H1 (cell line): Measurements from ENCODE around the gene PPAN. TPM values are rescaled to one million over a fixed set of nuclear protein-coding genes. Genes with fewer than 3 reads are reported as not detected.

ENCODE experiments used
- CTCF ChIA-PET: fragments of 300-600 bp; sonication (Branson Sonifier 250); formaldehyde crosslinking; loops from one replicate; lab custom pipeline; 2021; ENCODE audit not compliant: partially characterized antibody; lab: Charles Lee
- POLR2A ChIA-PET: fragments of 300-600 bp; sonication (Branson Sonifier 250); formaldehyde crosslinking; loops from one replicate; lab custom pipeline; 2021; ENCODE audit warnings: inconsistent platforms; ENCODE audit not compliant: partially characterized antibody; lab: Charles Lee
- DNase-seq, 2 experiments: peaks; one replicate each; pipeline versions ENCODE4 v3.0.0 to v3.0.0-alpha.2; 2010 to 2022; ENCODE audit warnings: low spot score in 2 of 2, low read depth in 1 of 2, mixed read lengths in 1 of 2
- FAIRE-seq: peaks from 2 replicates; lab custom pipeline; 2011; peaks lifted over from hg19 to GRCh38; lab: Jason Lieb, UNC
- H2AFZ ChIP-seq: 2 replicates; pipeline ENCODE4 v1.8.1; 2012; ENCODE audit warnings: low read length, inconsistent platforms
- H2AK5ac ChIP-seq: 2 replicates; pipeline ENCODE4 v1.6.1; 2013; ENCODE audit warnings: low read depth, low read length
- H2BK120ac ChIP-seq: replicated peaks from 2 replicates; pipeline ENCODE3; 2013; ENCODE audit warnings: low read depth, low read length, inconsistent platforms
- H2BK12ac ChIP-seq: 2 replicates; pipeline ENCODE4 v1.6.1; 2013; ENCODE audit warnings: low read depth, low read length
- H2BK15ac ChIP-seq: 2 replicates; pipeline ENCODE4 v1.6.1; 2013; ENCODE audit warnings: low read length
- H2BK20ac ChIP-seq: 2 replicates; pipeline ENCODE4 v1.6.1; 2013; ENCODE audit warnings: low read length
- H2BK5ac ChIP-seq: 2 replicates; pipeline ENCODE4 v1.6.1; 2013; ENCODE audit warnings: low read depth, low read length
- H3K14ac ChIP-seq: 2 replicates; pipeline ENCODE4 v1.6.1; 2013; ENCODE audit warnings: inconsistent platforms; ENCODE audit not compliant: insufficient read length
- H3K18ac ChIP-seq: 2 replicates; pipeline ENCODE4 v1.6.1; 2013; ENCODE audit warnings: low read length; ENCODE audit errors: extremely low read depth
- H3K23ac ChIP-seq: 2 replicates; pipeline ENCODE4 v1.6.1; 2013; ENCODE audit warnings: inconsistent platforms; ENCODE audit not compliant: insufficient read length
- H3K23me2 ChIP-seq: 2 replicates; pipeline ENCODE4 v1.6.1; 2013; ENCODE audit warnings: low read depth, low read length
- H3K27ac ChIP-seq: 2 replicates; pipeline ENCODE4 v1.6.1; 2011; ENCODE audit warnings: low read depth, low read length, inconsistent platforms
- H3K27me3 ChIP-seq, 4 experiments: replicated peaks in 1 of 4; 1 replicate in 1 of 4; 2 replicates in 3 of 4; pipeline versions ENCODE4 v1.6.1 to v1.8.1; 2011 to 2013; ENCODE audit warnings: low read length in 3 of 4, mild to moderate bottlenecking in 3 of 4, inconsistent platforms in 2 of 4, mixed read lengths in 2 of 4, moderate library complexity in 1 of 4; ENCODE audit not compliant: control insufficient read depth in 3 of 4, insufficient read depth in 3 of 4; ENCODE audit errors: extremely low read depth in 1 of 4
- H3K36me3 ChIP-seq, 4 experiments: 2 replicates each; pipeline versions ENCODE4 v1.6.1 to v1.8.1; 2011 to 2013; ENCODE audit warnings: mild to moderate bottlenecking in 4 of 4, low read length in 3 of 4, moderate library complexity in 2 of 4, control low read depth in 1 of 4, inconsistent platforms in 1 of 4; ENCODE audit not compliant: insufficient read depth in 4 of 4, control insufficient read depth in 2 of 4
- H3K4ac ChIP-seq: replicated peaks from 2 replicates; pipeline ENCODE3; 2013; ENCODE audit warnings: low read length, low read depth, mixed read lengths, inconsistent platforms; ENCODE audit not compliant: insufficient read length
- H3K4me1 ChIP-seq, 4 experiments: replicated peaks in 1 of 4; 1 replicate in 1 of 4; 2 replicates in 3 of 4; pipeline versions ENCODE4 v1.6.1 to v1.8.1; 2011 to 2013; ENCODE audit warnings: low read length in 3 of 4, inconsistent platforms in 2 of 4, mixed read lengths in 1 of 4; ENCODE audit not compliant: insufficient read depth in 4 of 4, control insufficient read depth in 3 of 4
- H3K4me2 ChIP-seq, 2 experiments: 2 replicates each; pipeline versions ENCODE4 v1.6.1 to v1.8.1; 2011 to 2013; ENCODE audit warnings: low read depth in 2 of 2, low read length in 2 of 2, control low read depth in 1 of 2, inconsistent platforms in 1 of 2, mild to moderate bottlenecking in 1 of 2; ENCODE audit not compliant: insufficient read depth in 1 of 2
- H3K4me3 ChIP-seq, 4 experiments: fragments of 200-600, 300-600 bp in 1 of 4; sonication (generic), shearing (Covaris generic), sonication (Bioruptor Twin) in 1 of 4; 2 replicates each; pipeline versions ENCODE4 v1.5.1 to v1.8.1; 2011 to 2016; ENCODE audit warnings: low read length in 4 of 4, low read depth in 3 of 4, control low read depth in 2 of 4, inconsistent platforms in 2 of 4, mild to moderate bottlenecking in 2 of 4, mixed read lengths in 1 of 4, moderate library complexity in 1 of 4; ENCODE audit not compliant: insufficient read depth in 2 of 4; ENCODE audit errors: extremely low read depth in 1 of 4
- H3K56ac ChIP-seq: replicated peaks from 2 replicates; pipeline ENCODE3; 2013; ENCODE audit warnings: low read depth, mild to moderate bottlenecking, mixed read lengths, low read length, inconsistent platforms; ENCODE audit not compliant: insufficient read length
- H3K79me1 ChIP-seq: 2 replicates; pipeline ENCODE4 v1.6.1; 2013; ENCODE audit warnings: low read depth, low read length, control low read depth
- H3K79me2 ChIP-seq, 2 experiments: 2 replicates each; pipeline versions ENCODE4 v1.6.1 to v1.8.1; 2012 to 2013; ENCODE audit warnings: low read length in 2 of 2, mild to moderate bottlenecking in 2 of 2, inconsistent platforms in 1 of 2; ENCODE audit not compliant: insufficient read depth in 2 of 2, control insufficient read depth in 1 of 2
- H3K9ac ChIP-seq, 4 experiments: replicated peaks in 1 of 4; 1 replicate in 1 of 4; 2 replicates in 3 of 4; pipeline versions ENCODE4 v1.6.1 to v1.8.1; 2011 to 2013; ENCODE audit warnings: low read depth in 3 of 4, low read length in 3 of 4, control low read depth in 2 of 4, mild to moderate bottlenecking in 2 of 4, moderate library complexity in 2 of 4, inconsistent platforms in 1 of 4; ENCODE audit errors: extremely low read depth in 1 of 4
- H3K9me3 ChIP-seq, 2 experiments: 2 replicates each; pipeline versions ENCODE4 v1.6.1 to v1.8.1; 2012 to 2013; ENCODE audit warnings: mild to moderate bottlenecking in 2 of 2, moderate library complexity in 2 of 2, control low read depth in 1 of 2, inconsistent platforms in 1 of 2, low read depth in 1 of 2, low read length in 1 of 2, mixed read lengths in 1 of 2; ENCODE audit not compliant: insufficient read depth in 2 of 2
- H4K20me1 ChIP-seq, 2 experiments: replicated peaks in 1 of 2; 2 replicates each; pipeline versions ENCODE3 to v1.8.1; 2011 to 2013; ENCODE audit warnings: inconsistent platforms in 2 of 2, low read length in 2 of 2, mild to moderate bottlenecking in 1 of 2; ENCODE audit not compliant: insufficient read depth in 2 of 2, control insufficient read depth in 1 of 2
- H4K5ac ChIP-seq: 2 replicates; pipeline ENCODE4 v1.6.1; 2013; ENCODE audit warnings: low read length, low read depth, mixed read lengths, inconsistent platforms; ENCODE audit not compliant: insufficient read length
- H4K8ac ChIP-seq: 2 replicates; pipeline ENCODE4 v1.8.0; 2013; ENCODE audit warnings: mild to moderate bottlenecking, moderate library complexity, low read length, inconsistent platforms; ENCODE audit not compliant: insufficient read depth; ENCODE audit errors: extremely low read depth
- H4K91ac ChIP-seq: replicated peaks from 2 replicates; pipeline ENCODE3; 2013; ENCODE audit warnings: low read length, mixed read lengths, inconsistent platforms; ENCODE audit not compliant: insufficient read length
- BACH1 ChIP-seq: IDR thresholded peaks from 2 replicates; pipeline ENCODE4 v1.6.1; 2012; ENCODE audit warnings: low read length, improper control_type of control experiment
- FOSL1 ChIP-seq: IDR thresholded peaks from 2 replicates; pipeline ENCODE4 v1.6.1; 2011; ENCODE audit warnings: mild to moderate bottlenecking, low read depth, low read length, moderate library complexity; ENCODE audit not compliant: insufficient read depth
- HDAC2 ChIP-seq, 2 experiments: fragments of 300-600 bp in 1 of 2; sonication (generic) in 1 of 2; IDR thresholded peaks; 2 replicates each; pipeline ENCODE4 v1.6.1; 2011 to 2012; ENCODE audit warnings: low read depth in 2 of 2, low read length in 2 of 2, mild to moderate bottlenecking in 2 of 2, moderate library complexity in 2 of 2, borderline replicate concordance in 1 of 2, inconsistent platforms in 1 of 2
- PHF8 ChIP-seq: fragments of 200-600 bp; sonication (generic); conservative IDR thresholded peaks from 2 replicates; pipeline ENCODE4 v1.7.1; 2012; ENCODE audit warnings: low read depth, mild to moderate bottlenecking, inconsistent platforms, low read length, moderate library complexity
- POLR2A ChIP-seq, 2 experiments: IDR thresholded peaks; 1 replicate in 1 of 2; 2 replicates in 1 of 2; pipeline ENCODE4 v1.6.1; 2011; ENCODE audit warnings: low read depth in 2 of 2, low read length in 2 of 2, mild to moderate bottlenecking in 2 of 2; ENCODE audit errors: control extremely low read depth in 1 of 2
- SRF ChIP-seq: IDR thresholded peaks from 2 replicates; pipeline ENCODE4 v1.6.1; 2011; ENCODE audit warnings: mild to moderate bottlenecking, low read depth, low read length, moderate library complexity
- TCF12 ChIP-seq: IDR thresholded peaks from 2 replicates; pipeline ENCODE4 v1.6.1; 2011; ENCODE audit warnings: low read depth, mild to moderate bottlenecking, low read length
- YY1 ChIP-seq: IDR thresholded peaks from 2 replicates; pipeline ENCODE4 v1.6.1; 2011; ENCODE audit warnings: low read depth, mild to moderate bottlenecking, low read length
- WGBS, 2 experiments: shearing (Covaris generic) in 1 of 2; methylation state at CpG; one replicate each; pipeline versions ENCODE4 v1.1.6 to v1.1.7; 2013 to 2015; ENCODE audit warnings: low lambda C conversion rate in 2 of 2, mixed read lengths in 2 of 2, inconsistent platforms in 1 of 2, low coverage in 1 of 2, missing lambda C conversion rate in 1 of 2; ENCODE audit not compliant: insufficient replicate concordance in 2 of 2, insufficient coverage in 1 of 2, insufficient read length in 1 of 2; ENCODE audit errors: extremely low coverage in 1 of 2, missing lambda C conversion rate in 1 of 2; 5-methylcytosine and 5-hydroxymethylcytosine counted together
- polyA plus RNA-seq, 7 experiments: library from polyadenylated mRNA; depleted of rRNA in 3 of 7; stranded (reverse) in 5 of 7; unstranded in 2 of 7; fragments of >200 nt in 5 of 7; fragments of 200-250 nt in 2 of 7; gene quantifications; 1 replicate in 5 of 7; 2 replicates in 1 of 7; 4 replicates in 1 of 7; pipeline versions ENCODE4 v1.2.1 to v1.2.3, GENCODE V29; 2011 to 2013; ENCODE audit warnings: missing spikeins in 2 of 7, mixed read lengths in 2 of 7
- total RNA-seq: library from RNA; stranded (reverse); fragmentation: NEBNext Ultra II Directional; extraction: Animal tissue kit (Norgen Biotek cat#: 25700); gene quantifications from 2 replicates; pipeline ENCODE4 v1.2.1, GENCODE V29; 2021

Gene PPAN
- total and polyA plus RNA-seq, 2 of the 8 experiments (the other 6 are each of a cell fraction or from before 2014, with no cell fraction given): 48.8 to 74.4 TPM

DNA sequence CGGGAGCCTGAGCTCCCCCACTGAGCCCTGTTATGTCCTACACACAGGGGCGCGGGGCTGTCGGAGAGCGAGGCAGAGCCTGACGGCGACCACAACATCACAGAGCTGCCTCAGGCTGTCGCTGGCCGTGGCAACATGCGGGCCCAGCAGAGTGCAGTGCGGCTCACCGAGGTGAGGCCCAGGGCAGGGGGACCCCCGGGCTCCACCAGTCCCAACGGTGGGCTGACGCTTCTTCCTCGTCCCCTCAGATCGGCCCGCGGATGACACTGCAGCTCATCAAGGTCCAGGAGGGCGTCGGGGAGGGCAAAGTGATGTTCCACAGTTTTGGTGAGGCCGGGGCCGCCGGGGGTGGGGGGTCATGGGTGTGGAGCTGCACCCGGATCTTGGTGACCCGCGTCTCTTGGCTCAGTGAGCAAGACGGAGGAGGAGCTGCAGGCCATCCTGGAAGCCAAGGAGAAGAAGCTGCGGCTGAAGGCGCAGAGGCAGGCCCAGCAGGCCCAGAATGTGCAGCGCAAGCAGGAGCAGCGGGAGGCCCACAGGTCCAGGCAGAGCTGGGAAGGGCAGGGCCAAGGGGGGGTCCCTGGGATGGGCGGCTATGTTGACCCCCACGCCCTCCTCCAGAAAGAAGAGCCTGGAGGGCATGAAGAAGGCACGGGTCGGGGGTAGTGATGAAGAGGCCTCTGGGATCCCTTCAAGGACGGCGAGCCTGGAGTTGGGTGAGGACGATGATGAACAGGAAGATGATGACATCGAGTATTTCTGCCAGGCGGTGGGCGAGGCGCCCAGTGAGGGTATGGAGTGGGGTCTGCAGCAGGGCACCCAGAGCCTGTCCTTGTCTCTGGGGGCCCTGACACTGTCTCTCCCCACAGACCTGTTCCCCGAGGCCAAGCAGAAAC is 4.2 kb downstream of the PPAN start:
- Histone ChIP-seq H3K9ac (no peak overlapping the region), H2BK12ac (no peak overlapping the region), H3K4me2 (no peak overlapping the region), H3K36me3 (peaks cover 30 to 56% (median 39%) of the 10 kb centered on the region in 4 experiments), H3K23me2 (0 out of 2 replicates have a peak, but pooled peaks cover 4% of the 10 kb centered on the region), H3K9me3 (no peaks in the 10 kb centered on the region), H3K56ac (no peak overlapping the region), H3K23ac (no peak overlapping the region), H4K8ac (peak overlapping the region; percentile 43), H3K4me3 (no peak overlapping the region), H3K4me1 (peaks cover 0 to 4% (median 3%) of the 10 kb centered on the region in 4 experiments; a peak in 5 of 7 replicates), H4K20me1 (peaks cover 9 to 30% of the 10 kb centered on the region in 2 experiments), H3K79me2 (peaks cover 6 to 25% of the 10 kb centered on the region in 2 experiments; a peak in 3 of 4 replicates), H2AFZ (no peak overlapping the region), H2BK5ac (no peak overlapping the region), H2BK120ac (no peak overlapping the region), H3K14ac (no peak overlapping the region), H3K18ac (no peak overlapping the region), H2BK15ac (no peak overlapping the region), H3K4ac (no peak overlapping the region), H4K5ac (no peak overlapping the region), H3K27me3 (no peaks in the 10 kb centered on the region), H4K91ac (no peak overlapping the region), H2BK20ac (no peak overlapping the region), H3K27ac (no peak overlapping the region), H3K79me1 (peaks cover 8% of the 10 kb centered on the region; the same call in 1 of the 2 replicates), H2AK5ac (no peak overlapping the region)
- DNase-seq: no peak
- no peak for FAIRE-seq
- 91% methylated on average over 39 of the region's 44 CpGs; no CpG with 5 or more reads in 1 of the 2 experiments for WGBS, 2 experiments
- no peak for TF ChIP-seq TCF12
- TF ChIP-seq BACH1: no peak
- TF ChIP-seq HDAC2 (IDR thresholded peaks at IDR 0.05; ENCODE audit: borderline replicate concordance in 1 of 2, low read depth in 2 of 2, low read length in 2 of 2): no peak
- no peak for TF ChIP-seq PHF8
- TF ChIP-seq SRF: no peak
- TF ChIP-seq YY1: no peak
- TF ChIP-seq POLR2A (IDR thresholded peaks at IDR 0.05; ENCODE audit: control extremely low read depth in 1 of 2, low read depth in 2 of 2, low read length in 2 of 2): peak in 1 of 2 experiments; percentile 17; a peak in 1 of 3 replicates
- no peak for TF ChIP-seq FOSL1
- POLR2A ChIA-PET: interaction anchor here (0.6 to 16.9 kb wide), 11 partner anchors 15 to 287 kb away, joined by 3 to 412 read pairs (median 4); partner anchors contain the start of genes EIF3G, P2RY11 and UBL5
- CTCF ChIA-PET: interaction anchor here (0.6 to 5.0 kb wide), 5 partner anchors 10 to 179 kb away, joined by 3 to 42 read pairs (median 3); no protein-coding TSS in a partner anchor
